ENCODE data around the gene UNC5CL.
A peak's percentile ranks its signal among the peaks of the same experiment; 100 is the strongest.
"Not testable (repeated sequence)": the region's sequence is repeated elsewhere in the genome, so short reads cannot be mapped to it uniquely, and the experiment has no call there.

Gene UNC5CL

DNA sequence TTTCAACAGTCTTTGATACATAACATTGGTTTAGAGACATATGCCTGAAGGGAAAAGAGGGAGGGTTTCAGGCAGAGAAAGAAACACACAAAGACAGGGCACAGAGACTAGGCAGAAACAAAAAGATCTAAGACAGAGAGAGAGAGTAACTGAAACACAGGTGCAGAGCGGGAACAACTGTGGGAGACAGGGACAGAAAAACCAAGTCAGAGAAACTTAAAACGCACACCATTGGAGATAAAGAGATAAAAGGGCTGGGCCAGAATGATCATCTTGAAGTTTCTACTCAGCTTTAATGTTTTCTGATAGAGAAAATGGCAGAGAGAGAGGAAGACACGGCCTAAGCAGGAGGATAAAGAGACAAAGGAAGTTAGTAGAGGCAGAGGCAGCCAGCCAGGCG, 11.8 kb downstream of the UNC5CL start:
- H3K27me3 Mint-ChIP-seq (ENCODE audit: low read depth) = no peaks in the 10 kb centered on the region
- TF ChIP-seq, protein P1, sequence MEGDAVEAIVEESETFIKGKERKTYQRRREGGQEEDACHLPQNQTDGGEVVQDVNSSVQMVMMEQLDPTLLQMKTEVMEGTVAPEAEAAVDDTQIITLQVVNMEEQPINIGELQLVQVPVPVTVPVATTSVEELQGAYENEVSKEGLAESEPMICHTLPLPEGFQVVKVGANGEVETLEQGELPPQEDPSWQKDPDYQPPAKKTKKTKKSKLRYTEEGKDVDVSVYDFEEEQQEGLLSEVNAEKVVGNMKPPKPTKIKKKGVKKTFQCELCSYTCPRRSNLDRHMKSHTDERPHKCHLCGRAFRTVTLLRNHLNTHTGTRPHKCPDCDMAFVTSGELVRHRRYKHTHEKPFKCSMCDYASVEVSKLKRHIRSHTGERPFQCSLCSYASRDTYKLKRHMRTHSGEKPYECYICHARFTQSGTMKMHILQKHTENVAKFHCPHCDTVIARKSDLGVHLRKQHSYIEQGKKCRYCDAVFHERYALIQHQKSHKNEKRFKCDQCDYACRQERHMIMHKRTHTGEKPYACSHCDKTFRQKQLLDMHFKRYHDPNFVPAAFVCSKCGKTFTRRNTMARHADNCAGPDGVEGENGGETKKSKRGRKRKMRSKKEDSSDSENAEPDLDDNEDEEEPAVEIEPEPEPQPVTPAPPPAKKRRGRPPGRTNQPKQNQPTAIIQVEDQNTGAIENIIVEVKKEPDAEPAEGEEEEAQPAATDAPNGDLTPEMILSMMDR (IDR thresholded peaks at IDR 0.05; ENCODE audit: unreplicated experiment in 3 of 3) = no peak

DNA sequence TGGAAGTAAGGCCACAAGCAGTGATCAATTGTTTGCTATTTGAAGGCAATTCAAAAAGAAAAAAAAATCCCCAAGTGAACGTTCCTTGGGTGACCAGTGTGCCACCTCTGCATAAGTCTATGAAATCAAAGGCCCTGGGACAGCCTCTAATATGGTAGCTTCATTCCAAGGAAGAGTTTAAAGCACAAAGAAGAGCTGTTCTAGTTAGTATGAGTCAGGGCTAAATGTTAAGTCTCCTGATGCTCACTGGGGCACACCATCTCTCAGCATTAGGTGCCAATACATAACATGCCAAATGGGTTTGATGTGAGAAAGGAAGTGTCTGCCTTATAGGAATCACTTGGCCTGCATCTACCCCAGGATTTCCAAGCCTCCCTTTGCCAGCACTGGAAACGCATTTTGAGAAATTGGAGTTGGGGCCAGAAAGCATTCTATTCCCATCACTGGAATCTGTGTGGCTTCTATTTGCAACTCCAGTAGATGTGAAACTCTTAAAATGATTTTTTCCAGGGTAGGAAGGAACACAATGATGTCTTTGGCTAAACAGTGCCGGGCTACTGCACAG, 13.0 kb downstream of the UNC5CL start:
- Mint-ChIP-seq H3K27me3 (ENCODE audit: low read depth) (no peaks in the 10 kb centered on the region), H3K4me3 (peak overlapping the region; percentile 74 to 78 (median 75)), H3K36me3 (ENCODE audit: low read depth) (peaks cover 8% of the 10 kb centered on the region), H3K9me3 (no peaks in the 10 kb centered on the region), H3K4me1 (peaks cover 29% of the 10 kb centered on the region), H3K27ac (peak overlapping the region; percentile 47 to 62 (median 62))
- TF ChIP-seq, protein P1 (IDR thresholded peaks at IDR 0.05; ENCODE audit: unreplicated experiment in 3 of 3) = no peak

More for the DNA sequence above, 11.8 kb downstream of the UNC5CL start:
- Mint-ChIP-seq H3K9me3 (no peaks in the 10 kb centered on the region), H3K4me3 (peak overlapping the region; percentile 84 to 86 (median 84)), H3K4me1 (peaks cover 30% of the 10 kb centered on the region), H3K27ac (peak overlapping the region; percentile 79 to 92 (median 86)), H3K36me3 (ENCODE audit: low read depth) (peaks cover 8% of the 10 kb centered on the region)

DNA sequence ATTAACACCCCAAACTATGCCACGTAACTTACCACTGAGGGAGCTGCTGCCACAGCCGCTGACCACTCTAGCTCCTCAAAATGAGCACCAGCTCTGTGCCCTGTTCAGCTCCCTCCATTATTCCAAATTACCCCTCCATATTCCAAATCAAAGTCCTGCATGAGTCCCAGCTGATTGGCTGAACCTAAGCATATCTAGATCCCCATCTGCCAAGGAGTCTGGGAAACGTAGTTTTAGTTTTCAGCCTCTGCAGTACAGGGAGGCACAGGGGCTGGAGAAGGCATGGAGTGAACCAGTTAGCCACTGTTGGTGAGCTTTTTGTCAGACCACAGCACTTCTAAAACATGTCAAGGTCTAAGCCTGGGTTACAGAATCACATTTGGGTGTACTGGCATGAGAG, 15.9 kb downstream of the UNC5CL start:
- no peaks in the 10 kb centered on the region for H3K9me3 Mint-ChIP-seq
- H3K27me3 Mint-ChIP-seq (ENCODE audit: low read depth) = no peaks in the 10 kb centered on the region
- no peak overlapping the region for H3K4me3 Mint-ChIP-seq
- H3K27ac Mint-ChIP-seq = peak overlapping the region in 2 of 3 experiments; percentile 14 to 16
- H3K36me3 Mint-ChIP-seq (ENCODE audit: low read depth) = peaks cover 13% of the 10 kb centered on the region
- TF ChIP-seq, protein P1 (IDR thresholded peaks at IDR 0.05; ENCODE audit: unreplicated experiment in 3 of 3) = no peak
- H3K4me1 Mint-ChIP-seq = peaks cover 18% of the 10 kb centered on the region

DNA sequence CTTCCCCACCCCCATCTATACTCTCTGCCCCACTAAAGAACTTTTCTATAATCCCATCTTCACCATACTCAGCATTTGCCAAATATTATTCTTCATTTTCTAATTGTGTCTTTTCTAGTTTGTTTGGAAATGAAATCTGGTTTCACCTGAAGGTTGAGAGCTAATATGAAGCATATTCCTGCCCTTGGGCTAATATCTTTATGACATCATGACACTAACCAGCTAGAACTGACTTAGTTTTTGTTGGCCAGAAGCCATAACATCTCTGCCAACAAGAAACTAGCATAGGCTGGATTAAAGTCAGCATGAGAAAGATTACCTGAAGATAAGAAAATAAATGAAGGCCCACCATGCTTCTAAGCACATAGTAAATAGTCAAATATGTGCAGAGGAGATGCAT, 16.7 kb downstream of the UNC5CL start:
- H3K36me3 Mint-ChIP-seq (ENCODE audit: low read depth) = peaks cover 13% of the 10 kb centered on the region
- H3K4me1 Mint-ChIP-seq = peaks cover 11% of the 10 kb centered on the region
- peak overlapping the region in 2 of 3 experiments; percentile 2 to 16 for H3K27ac Mint-ChIP-seq

DNA sequence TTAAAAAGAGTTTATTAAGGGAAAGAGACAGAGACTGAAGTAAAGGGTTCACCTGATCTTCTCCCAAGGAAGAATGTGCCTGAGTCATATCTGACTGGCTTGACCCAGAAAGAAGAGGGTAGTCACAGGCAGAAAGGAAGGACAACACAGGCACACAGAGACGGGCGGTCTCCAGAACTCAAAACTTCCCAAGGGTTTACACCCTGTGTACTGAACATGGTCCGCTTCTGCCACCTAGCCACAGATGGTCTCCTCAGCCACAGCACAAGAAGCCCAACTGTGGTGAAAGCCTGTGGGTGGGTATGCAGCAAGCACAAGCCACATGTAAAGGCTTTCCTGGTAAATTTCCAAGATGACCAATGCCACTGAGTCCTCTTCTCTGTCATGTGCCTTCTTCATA, 17.2 kb downstream of the UNC5CL start:
- peaks cover 13% of the 10 kb centered on the region for H3K36me3 Mint-ChIP-seq (ENCODE audit: low read depth)
- no peaks in the 10 kb centered on the region for H3K27me3 Mint-ChIP-seq (ENCODE audit: low read depth)
- H3K27ac Mint-ChIP-seq = peak overlapping the region in 2 of 3 experiments; percentile 2 to 16
- no peaks in the 10 kb centered on the region for H3K9me3 Mint-ChIP-seq
- H3K4me3 Mint-ChIP-seq = no peak overlapping the region
- TF ChIP-seq, protein P1 (IDR thresholded peaks at IDR 0.05; ENCODE audit: unreplicated experiment in 3 of 3) = no peak
- H3K4me1 Mint-ChIP-seq = peaks cover 7% of the 10 kb centered on the region

More for the DNA sequence above, 16.7 kb downstream of the UNC5CL start:
- Mint-ChIP-seq H3K9me3 (no peaks in the 10 kb centered on the region), H3K27me3 (ENCODE audit: low read depth) (no peaks in the 10 kb centered on the region), H3K4me3 (no peak overlapping the region)
- TF ChIP-seq, protein P1 (IDR thresholded peaks at IDR 0.05; ENCODE audit: unreplicated experiment in 3 of 3) = no peak

DNA sequence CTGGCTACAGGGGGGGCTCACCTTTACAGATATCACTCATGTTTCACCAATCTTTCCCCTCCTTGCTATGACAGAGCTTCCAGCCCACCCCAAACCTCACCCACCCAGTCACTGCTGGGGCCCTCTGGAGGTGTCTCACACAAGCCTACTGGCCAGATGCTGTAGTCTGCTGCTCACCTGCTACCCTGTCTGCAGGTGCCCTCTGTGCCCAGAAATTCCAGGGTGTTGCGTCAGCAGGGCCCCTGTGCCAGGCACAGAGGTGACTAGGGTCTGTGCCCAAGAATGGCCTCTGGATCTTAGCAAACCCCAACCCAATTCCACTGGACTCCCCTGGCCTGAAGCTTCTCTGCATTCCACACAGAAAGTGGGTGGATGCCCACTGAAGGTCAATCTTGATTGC, 21.4 kb downstream of the UNC5CL start:
- peaks cover 4% of the 10 kb centered on the region for H3K27me3 Mint-ChIP-seq (ENCODE audit: low read depth)
- no peaks in the 10 kb centered on the region for H3K4me1 Mint-ChIP-seq
- TF ChIP-seq, protein P1 (IDR thresholded peaks at IDR 0.05; ENCODE audit: unreplicated experiment in 3 of 3) = no peak
- peaks cover 3% of the 10 kb centered on the region for H3K9me3 Mint-ChIP-seq
- peaks cover 12% of the 10 kb centered on the region for H3K36me3 Mint-ChIP-seq (ENCODE audit: low read depth)
- H3K27ac Mint-ChIP-seq = no peak overlapping the region
- no peak overlapping the region for H3K4me3 Mint-ChIP-seq

DNA sequence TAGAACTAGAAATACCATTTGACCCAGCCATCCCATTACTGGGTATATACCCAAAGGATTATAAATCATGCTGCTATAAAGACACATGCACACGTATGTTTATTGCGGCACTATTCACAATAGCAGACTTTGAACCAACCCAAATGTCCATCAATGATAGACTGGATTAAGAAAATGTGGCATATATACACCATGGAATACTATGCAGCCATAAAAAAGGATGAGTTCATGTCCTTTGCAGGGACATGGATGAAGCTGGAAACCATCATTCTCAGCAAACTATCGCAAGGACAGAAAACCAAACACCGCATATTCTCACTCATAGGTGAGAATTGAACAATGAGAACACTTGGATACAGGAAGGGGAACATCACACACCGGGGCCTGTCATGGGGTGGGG, 23.2 kb downstream of the UNC5CL start:
- H3K9me3 Mint-ChIP-seq; H3K4me3 Mint-ChIP-seq; H3K27me3 Mint-ChIP-seq (ENCODE audit: low read depth); H3K27ac Mint-ChIP-seq; H3K4me1 Mint-ChIP-seq: not testable (repeated sequence)
- H3K36me3 Mint-ChIP-seq (ENCODE audit: low read depth) = peaks cover 13% of the 10 kb centered on the region
